ENCODE measurements around the gene RIMOC1.

DNA sequence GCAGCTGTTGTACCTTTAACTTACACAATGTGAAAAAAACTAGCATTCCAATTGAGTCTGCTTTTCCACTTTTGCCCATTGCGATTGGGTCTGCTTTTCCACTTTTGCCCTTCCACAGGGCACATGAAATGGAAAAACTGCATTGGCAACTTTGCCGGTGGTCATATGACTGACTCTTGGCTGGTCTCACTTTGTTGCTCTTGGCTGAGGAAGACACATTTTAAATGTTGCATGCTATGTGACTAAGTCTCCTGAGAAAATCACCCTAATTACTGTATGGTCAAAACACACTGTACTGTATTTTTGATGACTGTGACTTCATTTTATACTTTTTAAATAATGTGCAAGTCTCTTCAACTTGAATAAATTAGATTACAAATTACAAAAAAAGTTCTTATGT, 32.3 kb upstream of the RIMOC1 start:
- TF ChIP-seq, protein P1, sequence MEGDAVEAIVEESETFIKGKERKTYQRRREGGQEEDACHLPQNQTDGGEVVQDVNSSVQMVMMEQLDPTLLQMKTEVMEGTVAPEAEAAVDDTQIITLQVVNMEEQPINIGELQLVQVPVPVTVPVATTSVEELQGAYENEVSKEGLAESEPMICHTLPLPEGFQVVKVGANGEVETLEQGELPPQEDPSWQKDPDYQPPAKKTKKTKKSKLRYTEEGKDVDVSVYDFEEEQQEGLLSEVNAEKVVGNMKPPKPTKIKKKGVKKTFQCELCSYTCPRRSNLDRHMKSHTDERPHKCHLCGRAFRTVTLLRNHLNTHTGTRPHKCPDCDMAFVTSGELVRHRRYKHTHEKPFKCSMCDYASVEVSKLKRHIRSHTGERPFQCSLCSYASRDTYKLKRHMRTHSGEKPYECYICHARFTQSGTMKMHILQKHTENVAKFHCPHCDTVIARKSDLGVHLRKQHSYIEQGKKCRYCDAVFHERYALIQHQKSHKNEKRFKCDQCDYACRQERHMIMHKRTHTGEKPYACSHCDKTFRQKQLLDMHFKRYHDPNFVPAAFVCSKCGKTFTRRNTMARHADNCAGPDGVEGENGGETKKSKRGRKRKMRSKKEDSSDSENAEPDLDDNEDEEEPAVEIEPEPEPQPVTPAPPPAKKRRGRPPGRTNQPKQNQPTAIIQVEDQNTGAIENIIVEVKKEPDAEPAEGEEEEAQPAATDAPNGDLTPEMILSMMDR (conservative IDR thresholded peaks at IDR 0.05 in 1 of 2, IDR thresholded peaks at IDR 0.05 in 1 of 2; ENCODE audit: low read depth in 1 of 2, low read length in 2 of 2): no peak
- no peak for TF ChIP-seq EZH2 (IDR thresholded peaks at IDR 0.05; ENCODE audit: low read length, missing control alignments)
